H9 (cell line): ENCODE results near the gene RASGRP4. TPM values are rescaled to one million over a fixed set of nuclear protein-coding genes. Genes with fewer than 3 reads are reported as not detected.

Experiments used
- DNase-seq: peaks from one replicate; pipeline ENCODE4 v3.0.0-alpha.2; 2017
- H2AFZ ChIP-seq: one replicate; pipeline ENCODE4 v1.6.1; 2013; ENCODE audit warnings: mild to moderate bottlenecking, low read length, control low read depth, moderate library complexity
- H2AK5ac ChIP-seq: 2 replicates; pipeline ENCODE4 v1.6.1; 2013; ENCODE audit warnings: low read length, control low read depth, mixed read lengths; ENCODE audit not compliant: insufficient read length
- H2BK120ac ChIP-seq: one replicate; pipeline ENCODE4 v1.6.1; 2013; ENCODE audit warnings: low read depth, mild to moderate bottlenecking, low read length, control low read depth, inconsistent platforms; ENCODE audit not compliant: poor library complexity, severe bottlenecking
- H2BK12ac ChIP-seq: 2 replicates; pipeline ENCODE4 v1.6.1; 2013; ENCODE audit warnings: low read length, control low read depth, mixed read lengths, low read depth; ENCODE audit not compliant: insufficient read length
- H2BK15ac ChIP-seq: 2 replicates; pipeline ENCODE4 v1.6.1; 2013; ENCODE audit warnings: low read depth, low read length, control low read depth
- H2BK20ac ChIP-seq: one replicate; pipeline ENCODE4 v1.6.1; 2013; ENCODE audit warnings: low read depth, mild to moderate bottlenecking, low read length, control low read depth, inconsistent platforms; ENCODE audit not compliant: poor library complexity, severe bottlenecking
- H2BK5ac ChIP-seq: 2 replicates; pipeline ENCODE4 v1.6.1; 2013; ENCODE audit warnings: low read length, control low read depth, mixed read lengths; ENCODE audit not compliant: insufficient read length
- H3K14ac ChIP-seq: 2 replicates; pipeline ENCODE4 v1.6.1; 2013; ENCODE audit warnings: low read length, control low read depth; ENCODE audit not compliant: insufficient read depth
- H3K18ac ChIP-seq: 2 replicates; pipeline ENCODE4 v1.6.1; 2013; ENCODE audit warnings: low read depth, mild to moderate bottlenecking, mixed read lengths, low read length, control low read depth; ENCODE audit not compliant: insufficient read length
- H3K23ac ChIP-seq: 2 replicates; pipeline ENCODE4 v1.6.1; 2013; ENCODE audit warnings: low read length, control low read depth, mixed read lengths, low read depth; ENCODE audit not compliant: insufficient read length
- H3K23me2 ChIP-seq: 2 replicates; pipeline ENCODE4 v1.6.1; 2013; ENCODE audit warnings: low read depth, mild to moderate bottlenecking, mixed read lengths, low read length, control low read depth; ENCODE audit not compliant: insufficient read length, poor library complexity, severe bottlenecking
- H3K27ac ChIP-seq: 2 replicates; pipeline ENCODE4 v1.5.1; 2013; ENCODE audit warnings: low read length, control low read depth, mixed read lengths, low read depth; ENCODE audit not compliant: insufficient read length
- H3K27me3 ChIP-seq: 2 replicates; pipeline ENCODE4 v1.6.1; 2013; ENCODE audit warnings: low read length, control low read depth, inconsistent platforms; ENCODE audit not compliant: insufficient read depth
- H3K4ac ChIP-seq: 2 replicates; pipeline ENCODE4 v1.6.1; 2013; ENCODE audit warnings: low read depth, mild to moderate bottlenecking, control low read depth, inconsistent platforms, low read length, moderate library complexity
- H3K4me1 ChIP-seq: 2 replicates; pipeline ENCODE4 v1.6.1; 2013; ENCODE audit warnings: low read length, control low read depth, inconsistent platforms; ENCODE audit not compliant: insufficient read depth
- H3K4me2 ChIP-seq: 2 replicates; pipeline ENCODE4 v1.6.1; 2013; ENCODE audit warnings: low read length, control low read depth, mixed read lengths; ENCODE audit not compliant: insufficient read length, insufficient read depth
- H3K56ac ChIP-seq: 2 replicates; pipeline ENCODE4 v1.6.1; 2013; ENCODE audit warnings: low read depth, mild to moderate bottlenecking, mixed read lengths, low read length, control low read depth; ENCODE audit not compliant: insufficient read length
- H3K79me1 ChIP-seq: 2 replicates; pipeline ENCODE4 v1.6.1; 2013; ENCODE audit warnings: low read depth, mild to moderate bottlenecking, moderate library complexity, low read length, control low read depth, inconsistent platforms; ENCODE audit not compliant: insufficient read depth, poor library complexity, severe bottlenecking
- H3K79me2 ChIP-seq: 2 replicates; pipeline ENCODE4 v1.6.1; 2013; ENCODE audit warnings: low read length, control low read depth, inconsistent platforms; ENCODE audit not compliant: insufficient read depth
- H3K9ac ChIP-seq: 2 replicates; pipeline ENCODE4 v1.6.1; 2013; ENCODE audit warnings: low read length, control low read depth, mixed read lengths; ENCODE audit not compliant: insufficient read length; ENCODE audit errors: extremely low read depth
- H3K9me3 ChIP-seq: one replicate; pipeline ENCODE4 v1.6.1; 2013; ENCODE audit warnings: low read depth, low read length, inconsistent platforms; ENCODE audit not compliant: control insufficient read depth
- H3T11ph ChIP-seq: one replicate; pipeline ENCODE4 v1.6.1; 2013; ENCODE audit warnings: mild to moderate bottlenecking, low read length, control low read depth, inconsistent platforms
- H4K20me1 ChIP-seq: one replicate; pipeline ENCODE4 v1.6.1; 2013; ENCODE audit not compliant: control insufficient read depth, insufficient read length, insufficient read depth
- H4K5ac ChIP-seq: 2 replicates; pipeline ENCODE4 v1.6.1; 2013; ENCODE audit warnings: low read depth, mild to moderate bottlenecking, mixed read lengths, low read length, control low read depth; ENCODE audit not compliant: insufficient read length
- H4K8ac ChIP-seq: replicated peaks from 2 replicates; pipeline ENCODE4 v1.6.1; 2013; ENCODE audit warnings: low read length, control low read depth, mixed read lengths, low read depth; ENCODE audit not compliant: insufficient read length
- H4K91ac ChIP-seq: 2 replicates; pipeline ENCODE4 v1.6.1; 2013; ENCODE audit warnings: low read depth, mild to moderate bottlenecking, moderate library complexity, mixed read lengths, low read length, control low read depth; ENCODE audit not compliant: insufficient read length
- H3K27ac Mint-ChIP-seq, 3 experiments: 2 replicates in 2 of 3; 3 replicates in 1 of 3; pipeline ENCODE4 v1.8.0; 2020 to 2021; ENCODE audit warnings: mixed read lengths in 3 of 3, mild to moderate bottlenecking in 1 of 3, moderate library complexity in 1 of 3
- H3K27me3 Mint-ChIP-seq: 2 replicates; pipeline ENCODE4 v1.8.0; 2021; ENCODE audit warnings: low read depth, mild to moderate bottlenecking, moderate library complexity, mixed read lengths
- H3K36me3 Mint-ChIP-seq, 3 experiments: 2 replicates in 2 of 3; 3 replicates in 1 of 3; pipeline ENCODE4 v1.8.0; 2020 to 2021; ENCODE audit warnings: low read depth in 3 of 3, mixed read lengths in 3 of 3; ENCODE audit not compliant: insufficient read depth in 1 of 3
- H3K4me1 Mint-ChIP-seq, 2 experiments: 2 replicates each; pipeline ENCODE4 v1.8.0; 2020; ENCODE audit warnings: mixed read lengths in 2 of 2
- H3K4me3 Mint-ChIP-seq, 2 experiments: 2 replicates in 1 of 2; 3 replicates in 1 of 2; pipeline ENCODE4 v1.8.0; 2020 to 2021; ENCODE audit warnings: mild to moderate bottlenecking in 2 of 2, mixed read lengths in 2 of 2, moderate library complexity in 1 of 2
- H3K9me3 Mint-ChIP-seq, 2 experiments: 2 replicates in 1 of 2; 3 replicates in 1 of 2; pipeline ENCODE4 v1.8.0; 2020; ENCODE audit warnings: mild to moderate bottlenecking in 2 of 2, mixed read lengths in 2 of 2, moderate library complexity in 1 of 2
- WGBS: extraction: QIAGEN DNeasy Blood & Tissue Kit; methylation state at CpG from one replicate; pipeline ENCODE4 v1.1.7; 2013; ENCODE audit warnings: missing lambda C conversion rate, low lambda C conversion rate, mixed read lengths; ENCODE audit not compliant: insufficient read length; ENCODE audit errors: extremely low coverage; 5-methylcytosine and 5-hydroxymethylcytosine counted together
- total RNA-seq: library from RNA; stranded (reverse); gene quantifications from 2 replicates; pipeline ENCODE4 v1.2.1, GENCODE V29; 2021
- TF ChIP-seq, protein P1 (sequence below): fragments of 200-600 bp; sonication (generic); conservative IDR thresholded peaks from 3 replicates; pipeline ENCODE4 v1.8.0; 2021; ENCODE audit warnings: antibody characterized with exemption, mild to moderate bottlenecking

The RASGRP4 gene
- total RNA-seq, 1 experiment from 2014 or later = 0.28 TPM

DNA sequence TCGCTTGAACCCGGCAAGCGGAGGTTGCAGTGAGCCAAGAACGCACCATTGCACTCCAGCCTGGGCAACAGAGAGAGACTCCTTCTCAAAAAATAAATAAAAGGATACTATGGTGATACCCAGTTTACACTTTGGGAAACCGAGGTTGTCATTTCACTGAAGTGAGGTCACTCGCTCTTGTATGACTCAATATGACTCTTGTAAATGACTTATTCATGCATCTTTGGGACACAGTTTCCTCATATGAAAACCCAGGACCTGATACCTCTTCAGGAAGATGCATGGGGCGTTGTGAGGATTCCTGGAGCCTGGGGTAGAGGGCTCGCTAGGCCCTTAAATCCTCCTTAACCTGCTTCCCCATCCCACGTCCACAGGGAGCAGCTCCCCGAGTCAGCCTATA is 47.2 kb downstream of the RASGRP4 start:
- H3K27ac Mint-ChIP-seq = no peak overlapping the region
- no peak overlapping the region for H2BK5ac ChIP-seq
- H2AFZ ChIP-seq = no peak overlapping the region
- H3K27me3 ChIP-seq = no peaks in the 10 kb centered on the region
- no peak overlapping the region for H3T11ph ChIP-seq
- H2BK15ac ChIP-seq = no peak overlapping the region
- H3K4me2 ChIP-seq = no peak overlapping the region
- peaks cover 11% of the 10 kb centered on the region for H3K23me2 ChIP-seq
- no peak overlapping the region for H3K9ac ChIP-seq
- no CpG with 5 or more reads among the region's 10 CpGs for WGBS
- TF ChIP-seq, protein P1, sequence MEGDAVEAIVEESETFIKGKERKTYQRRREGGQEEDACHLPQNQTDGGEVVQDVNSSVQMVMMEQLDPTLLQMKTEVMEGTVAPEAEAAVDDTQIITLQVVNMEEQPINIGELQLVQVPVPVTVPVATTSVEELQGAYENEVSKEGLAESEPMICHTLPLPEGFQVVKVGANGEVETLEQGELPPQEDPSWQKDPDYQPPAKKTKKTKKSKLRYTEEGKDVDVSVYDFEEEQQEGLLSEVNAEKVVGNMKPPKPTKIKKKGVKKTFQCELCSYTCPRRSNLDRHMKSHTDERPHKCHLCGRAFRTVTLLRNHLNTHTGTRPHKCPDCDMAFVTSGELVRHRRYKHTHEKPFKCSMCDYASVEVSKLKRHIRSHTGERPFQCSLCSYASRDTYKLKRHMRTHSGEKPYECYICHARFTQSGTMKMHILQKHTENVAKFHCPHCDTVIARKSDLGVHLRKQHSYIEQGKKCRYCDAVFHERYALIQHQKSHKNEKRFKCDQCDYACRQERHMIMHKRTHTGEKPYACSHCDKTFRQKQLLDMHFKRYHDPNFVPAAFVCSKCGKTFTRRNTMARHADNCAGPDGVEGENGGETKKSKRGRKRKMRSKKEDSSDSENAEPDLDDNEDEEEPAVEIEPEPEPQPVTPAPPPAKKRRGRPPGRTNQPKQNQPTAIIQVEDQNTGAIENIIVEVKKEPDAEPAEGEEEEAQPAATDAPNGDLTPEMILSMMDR = no peak
- H2BK12ac ChIP-seq = no peak overlapping the region
- H4K91ac ChIP-seq = no peak overlapping the region
- H2BK20ac ChIP-seq = no peak overlapping the region
- no peak overlapping the region for H4K8ac ChIP-seq
- H3K79me2 ChIP-seq = peaks cover 16% of the 10 kb centered on the region; the same call in 1 of the 2 replicates
- H3K9me3 Mint-ChIP-seq = no peaks in the 10 kb centered on the region
- no peak overlapping the region for H3K56ac ChIP-seq
- peaks cover 29 to 63% (median 49%) of the 10 kb centered on the region in 3 experiments; a peak in 6 of 7 replicates for H3K36me3 Mint-ChIP-seq
- H3K4me3 Mint-ChIP-seq = no peak overlapping the region
- H3K18ac ChIP-seq = no peak overlapping the region
- no peaks in the 10 kb centered on the region for H3K9me3 ChIP-seq
- H4K5ac ChIP-seq = no peak overlapping the region
- no peak overlapping the region for H3K14ac ChIP-seq
- H3K27ac ChIP-seq = no peak overlapping the region
- H3K4me1 Mint-ChIP-seq = peaks cover 14 to 18% of the 10 kb centered on the region in 2 experiments
- H3K27me3 Mint-ChIP-seq = no peaks in the 10 kb centered on the region
- H2BK120ac ChIP-seq = no peak overlapping the region
- H3K4me1 ChIP-seq = no peaks in the 10 kb centered on the region
- no peak overlapping the region for H3K4ac ChIP-seq
- no peak overlapping the region for H2AK5ac ChIP-seq
- H3K23ac ChIP-seq = no peak overlapping the region
- DNase-seq = no peak
- peaks cover 3% of the 10 kb centered on the region for H4K20me1 ChIP-seq
- H3K79me1 ChIP-seq = peaks cover 12% of the 10 kb centered on the region
